ENCODE data around the gene ABCA9. TPM values are rescaled to one million over a fixed set of nuclear protein-coding genes. Genes with fewer than 3 reads are reported as not detected.
A peak's percentile ranks its signal among the peaks of the same experiment; 100 is the strongest.

Gene ABCA9
- total and polyA plus RNA-seq, 2 of the 13 experiments (the other 11 are each of a cell fraction or from before 2014, with no cell fraction given), result 0.04 TPM; not detected in 1

DNA sequence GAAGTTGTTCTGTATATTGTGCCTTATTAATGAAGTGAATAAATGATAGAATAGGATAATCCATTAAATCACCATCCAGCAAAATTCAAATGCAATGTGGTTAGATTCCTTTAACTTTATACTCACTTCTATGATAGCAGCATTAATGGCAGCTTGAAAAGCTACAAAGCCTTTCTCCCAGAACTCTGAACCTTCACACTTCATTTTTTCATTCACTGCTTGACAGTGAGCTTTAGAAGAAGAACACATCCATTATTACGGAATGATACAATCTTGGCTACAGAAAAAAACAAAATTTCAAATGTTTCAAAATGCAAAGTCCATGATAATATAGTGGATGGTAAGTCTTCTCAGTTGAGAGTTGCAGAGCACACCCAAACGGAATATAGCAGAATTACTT, 16.4 kb downstream of the ABCA9 start (continued):
- TF ChIP-seq BCLAF1 (IDR thresholded peaks at IDR 0.05), result no peak

DNA sequence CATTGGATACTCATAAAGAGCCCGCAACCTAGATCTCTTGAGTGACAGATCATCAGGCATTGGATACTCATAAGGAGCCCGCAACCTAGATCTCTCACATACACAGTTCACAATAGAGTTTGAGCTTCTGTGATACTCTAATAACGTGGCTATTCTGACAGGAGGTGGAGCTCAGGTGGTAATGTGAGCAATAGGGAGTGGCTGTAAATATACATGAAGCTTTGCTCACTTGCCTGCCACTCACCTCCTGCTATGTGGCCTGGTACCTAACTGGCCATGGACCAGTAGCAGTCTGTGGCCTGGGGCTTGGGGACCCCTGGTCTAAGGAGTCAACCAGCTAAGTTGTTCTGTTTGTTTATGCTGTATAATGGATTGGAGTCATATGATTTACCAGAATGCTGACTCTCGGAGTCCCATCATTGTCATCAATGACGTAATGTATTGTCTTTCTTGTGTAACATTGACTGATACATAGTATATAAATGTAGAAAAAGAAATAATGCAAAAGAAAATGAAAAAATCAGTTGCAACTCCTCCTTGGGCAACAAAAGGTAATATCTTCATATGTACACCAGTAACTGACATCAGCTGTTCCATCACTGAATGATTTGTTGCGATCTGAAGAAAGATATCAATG, 17.5 kb downstream of the ABCA9 start:
- FAIRE-seq (no peak), ATAC-seq (no peak), DNase-seq (ENCODE audit: low spot score) (no peak)
- Histone ChIP-seq H2AFZ (ENCODE audit: low read length) (no peak overlapping the region), H3K79me2 (ENCODE audit: insufficient read depth, low read length) (no peaks in the 10 kb centered on the region), H3K27me3 (ENCODE audit: control insufficient read depth in 1 of 2, insufficient read depth in 2 of 2, low read length in 2 of 2) (no peaks in the 10 kb centered on the region; a peak in 1 of 5 replicates), H4K20me1 (ENCODE audit: insufficient read depth, low read length) (no peaks in the 10 kb centered on the region), H3K27ac (ENCODE audit: extremely low read length, insufficient read depth, low read length) (no peak overlapping the region), H3K9ac (ENCODE audit: insufficient read depth, low read depth, low read length) (no peak overlapping the region), H3K4me2 (ENCODE audit: low read depth, low read length) (no peak overlapping the region), H3K4me3 (replicated peaks in 1 of 3; ENCODE audit: insufficient read depth in 1 of 3, low read depth in 2 of 3, low read length in 3 of 3) (no peak overlapping the region), H3K9me3 (ENCODE audit: low read length) (no peaks in the 10 kb centered on the region), H3K36me3 (replicated peaks in 1 of 2; ENCODE audit: control insufficient read depth in 1 of 2, insufficient read depth in 2 of 2, low read length in 2 of 2) (no peaks in the 10 kb centered on the region; a peak in 1 of 5 replicates), H3K4me1 (ENCODE audit: insufficient read depth, low read length) (peaks cover 40% of the 10 kb centered on the region)
- WGBS (ENCODE audit: low lambda C conversion rate), result 97% methylated on average over 6 of the region's 6 CpGs
- 0 out of 4 replicates have a peak, but pooled peaks of 1 of the 2 experiments have one; percentile 10 for TF ChIP-seq ATF4 (CRISPR knock-in tag; IDR thresholded peaks at IDR 0.05)
- no peak for TF ChIP-seq ZNF230 (CRISPR knock-in tag; IDR thresholded peaks at IDR 0.05)
- no peak for TF ChIP-seq NFE2 (CRISPR knock-in tag; IDR thresholded peaks at IDR 0.05)
- TF ChIP-seq, protein P1, sequence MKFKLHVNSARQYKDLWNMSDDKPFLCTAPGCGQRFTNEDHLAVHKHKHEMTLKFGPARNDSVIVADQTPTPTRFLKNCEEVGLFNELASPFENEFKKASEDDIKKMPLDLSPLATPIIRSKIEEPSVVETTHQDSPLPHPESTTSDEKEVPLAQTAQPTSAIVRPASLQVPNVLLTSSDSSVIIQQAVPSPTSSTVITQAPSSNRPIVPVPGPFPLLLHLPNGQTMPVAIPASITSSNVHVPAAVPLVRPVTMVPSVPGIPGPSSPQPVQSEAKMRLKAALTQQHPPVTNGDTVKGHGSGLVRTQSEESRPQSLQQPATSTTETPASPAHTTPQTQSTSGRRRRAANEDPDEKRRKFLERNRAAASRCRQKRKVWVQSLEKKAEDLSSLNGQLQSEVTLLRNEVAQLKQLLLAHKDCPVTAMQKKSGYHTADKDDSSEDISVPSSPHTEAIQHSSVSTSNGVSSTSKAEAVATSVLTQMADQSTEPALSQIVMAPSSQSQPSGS (CRISPR knock-in tag; IDR thresholded peaks at IDR 0.05), result no peak
- peak; percentile 50; the same call in 1 of the 2 replicates for TF ChIP-seq CEBPB (IDR thresholded peaks at IDR 0.05; ENCODE audit: borderline replicate concordance, low read depth, low read length)
- intact Hi-C loops (cut with micrococcal nuclease; ENCODE audit: unreplicated experiment) (no loop called here), in situ Hi-C loops (cut with HindIII; ENCODE audit: extremely low pct_ligation_motif_present, low pct_unique_long_range_greater_than_20kb) (no loop called here)
- BruUV-seq (replicated peaks), result no TSS peak
- CTCF ChIA-PET (ENCODE audit: low intra/inter-chr PET ratio, low total read pairs), result no interaction called here
- POLR2A ChIA-PET, result no interaction called here
